ENCODE results near the gene ITPA.

Gene ITPA

GRCh38 chr20:3209257-3209945 is at the start of gene ITPA:
TSS of gene ITPA (plus strand) at chr20:3209498. CDS start at chr20:3209552, 54 bp downstream.
- DNase-seq (ENCODE audit: low spot score), result peak; percentile 52

- no peak for DNase-seq (ENCODE audit: low spot score)
Observed at GRCh38 chr20:3160418-3160817, 48.9 kb upstream of the ITPA start.

- DNase-seq (ENCODE audit: low spot score), result no peak
Observed at GRCh38 chr20:3161316-3162079, 47.8 kb upstream of the ITPA start.

DNA sequence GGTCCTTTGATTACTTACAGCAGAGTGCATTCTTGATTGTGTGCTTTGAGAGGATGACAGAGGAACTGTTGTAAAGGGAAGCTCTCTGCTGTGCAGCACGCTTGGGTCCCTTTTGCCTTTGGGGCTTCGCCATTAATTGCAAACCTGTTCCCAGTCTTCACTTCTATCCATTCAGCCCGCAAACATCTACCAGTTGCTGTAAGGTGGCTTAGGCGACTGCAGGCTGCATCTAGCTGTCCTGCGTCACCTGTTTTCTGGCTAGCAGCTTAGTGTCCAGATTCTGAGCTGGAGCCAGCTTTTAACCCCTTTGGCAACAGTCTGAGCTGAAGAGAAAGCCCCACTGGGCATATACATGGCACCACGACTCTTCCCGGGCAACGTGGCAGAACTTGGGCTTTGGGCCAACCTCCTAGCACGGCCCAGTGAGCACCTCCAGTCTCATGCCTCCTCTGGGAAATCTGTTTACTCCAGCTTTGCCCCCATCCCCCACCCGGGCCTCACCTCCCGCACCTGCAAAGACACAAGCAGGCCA is 47.2 kb upstream of the ITPA start:
- DNase-seq (ENCODE audit: low spot score), result no peak

DNA sequence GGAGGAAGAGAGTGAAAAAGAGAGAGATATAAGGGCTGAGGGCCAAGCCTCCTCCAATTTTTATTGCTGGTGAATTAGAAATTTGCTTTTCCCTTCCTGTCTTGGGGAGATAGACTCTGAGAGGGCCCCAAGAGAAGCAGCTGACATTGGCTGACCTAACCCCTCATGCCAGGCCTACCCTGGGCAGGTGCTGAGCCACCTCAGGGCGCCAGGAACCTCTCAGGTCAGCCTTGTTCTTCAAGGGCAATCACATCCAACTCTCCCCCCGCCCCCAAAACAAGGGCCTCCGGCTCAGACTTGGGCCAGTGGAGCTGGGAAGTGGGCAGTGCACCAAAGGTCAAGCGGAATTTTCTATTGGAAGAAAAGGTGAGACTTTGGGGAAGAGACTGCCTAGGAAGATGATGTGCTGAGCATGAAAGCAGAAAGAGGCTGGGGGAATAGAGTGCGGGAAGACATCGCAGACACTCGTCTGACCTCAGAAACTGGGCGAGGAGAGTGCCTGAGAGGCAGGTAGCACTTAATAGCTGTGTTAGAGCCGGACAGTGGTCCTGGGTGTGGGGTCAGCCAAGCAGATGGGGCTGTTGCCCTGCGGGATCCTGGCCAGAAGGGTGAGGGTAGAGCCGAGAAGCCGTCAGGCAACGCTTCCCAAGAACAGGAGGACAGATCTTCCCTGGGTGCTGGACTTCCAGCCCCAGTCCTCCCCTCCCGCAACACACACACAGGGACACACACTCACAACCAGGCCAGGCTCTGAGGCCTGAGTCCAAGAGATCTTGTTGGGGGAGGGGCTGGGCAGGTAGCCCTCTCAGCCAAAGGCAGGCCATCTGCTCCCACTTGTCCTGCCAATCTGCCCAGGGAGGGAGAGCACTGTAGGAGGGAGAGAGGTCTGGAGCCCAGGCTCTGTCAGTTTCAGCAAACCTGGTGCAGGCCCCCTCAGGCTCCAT is 45.9 kb upstream of the ITPA start:
- DNase-seq (ENCODE audit: low spot score), result no peak

- DNase-seq (ENCODE audit: low spot score), result no peak
Observed at GRCh38 chr20:3164043-3164762, 45.1 kb upstream of the ITPA start.

GRCh38 chr20:3164763-3165410 is 44.4 kb upstream of the ITPA start:
- DNase-seq (ENCODE audit: low spot score), result no peak

DNA sequence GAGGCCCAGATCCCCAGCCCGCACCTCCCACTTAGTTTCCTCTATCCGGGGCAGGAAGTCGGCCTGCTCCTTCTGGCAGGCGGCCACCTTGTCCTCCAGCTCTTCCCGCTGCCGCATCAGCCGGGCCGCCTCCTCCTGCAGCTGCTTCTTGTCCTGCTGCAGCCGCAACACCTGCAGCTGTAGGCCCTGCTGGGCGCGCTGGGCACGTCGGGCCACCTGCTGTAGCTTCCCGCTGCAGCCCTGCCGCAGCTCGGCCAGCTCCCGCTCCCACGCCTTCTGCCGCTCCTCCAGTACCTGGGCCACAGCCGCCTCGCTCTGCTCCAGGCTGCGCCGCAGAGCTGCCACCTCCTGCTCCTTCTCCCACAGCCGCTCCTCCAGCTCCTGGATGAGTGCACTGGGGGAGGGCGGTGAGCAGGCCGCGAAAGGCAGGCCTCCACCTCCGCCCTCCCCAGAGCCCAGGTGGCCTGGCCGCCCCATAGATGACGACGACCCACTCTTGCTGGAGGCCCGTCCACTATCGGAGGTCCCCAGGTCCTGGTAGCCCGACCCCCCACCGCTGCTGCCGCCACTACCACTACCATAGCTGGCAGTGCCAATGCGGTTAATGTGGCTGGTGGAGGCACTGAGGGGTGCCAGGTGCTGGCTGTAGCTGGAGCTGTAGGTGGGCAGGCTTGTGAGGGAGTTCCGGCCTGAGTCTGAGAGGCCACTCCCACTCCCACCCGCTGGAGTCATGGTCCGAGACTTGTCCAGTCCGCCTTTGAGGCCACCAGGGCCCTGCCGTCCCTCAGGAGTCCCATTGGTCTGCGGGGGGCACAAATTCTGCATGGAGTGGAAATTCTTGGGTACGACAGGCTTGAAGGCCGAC is 43.6 kb upstream of the ITPA start:
- peak; percentile 63 for DNase-seq (ENCODE audit: low spot score)

- DNase-seq (ENCODE audit: low spot score), result no peak
Observed at GRCh38 chr20:3166338-3166912, 42.9 kb upstream of the ITPA start.

- DNase-seq (ENCODE audit: low spot score), result no peak
Observed at GRCh38 chr20:3166913-3167342, 42.4 kb upstream of the ITPA start.

- no peak for DNase-seq (ENCODE audit: low spot score)
Observed at GRCh38 chr20:3167738-3168078, 41.6 kb upstream of the ITPA start.

GRCh38 chr20:3168079-3168828 is 41.0 kb upstream of the ITPA start:
- no peak for DNase-seq (ENCODE audit: low spot score)

DNA sequence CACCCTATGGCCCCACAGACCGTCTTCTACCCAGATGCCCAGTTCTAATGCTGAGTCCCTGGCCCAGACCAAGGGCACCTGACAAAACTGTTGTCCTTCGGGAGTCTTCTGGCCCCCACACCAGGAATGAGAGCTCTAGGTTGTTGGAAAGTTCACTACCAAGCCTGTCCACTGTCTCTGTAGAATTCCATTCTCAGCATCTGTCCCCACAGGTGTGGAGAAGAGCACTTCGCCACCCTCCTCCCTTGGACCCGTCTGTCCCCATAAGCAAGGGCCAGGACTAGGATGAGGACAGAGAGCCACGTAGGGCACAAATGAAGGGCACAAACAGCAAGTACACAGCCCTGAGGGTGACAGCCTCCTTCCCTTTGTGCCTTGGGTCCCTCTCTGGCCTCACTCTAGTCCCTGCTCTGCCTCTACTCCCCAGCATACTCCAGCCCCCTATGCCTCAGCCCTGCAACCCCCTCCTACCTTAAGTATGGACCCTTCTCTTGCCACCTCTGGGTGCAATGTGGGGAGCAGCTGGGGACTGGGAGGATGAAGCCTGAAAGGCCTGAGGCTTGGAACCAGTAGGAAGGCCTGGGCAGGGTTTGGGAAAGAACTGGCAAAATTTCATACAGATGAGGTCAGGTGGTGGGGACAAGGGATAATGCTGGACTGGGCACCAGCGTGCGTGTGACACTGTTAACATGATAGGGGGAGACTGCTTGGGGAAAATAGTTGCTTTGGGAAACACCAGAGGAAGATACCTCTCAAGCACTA is 40.3 kb upstream of the ITPA start:
- DNase-seq (ENCODE audit: low spot score), result no peak

- DNase-seq (ENCODE audit: low spot score), result no peak
Observed at GRCh38 chr20:3171391-3172125, 37.7 kb upstream of the ITPA start.

DNA sequence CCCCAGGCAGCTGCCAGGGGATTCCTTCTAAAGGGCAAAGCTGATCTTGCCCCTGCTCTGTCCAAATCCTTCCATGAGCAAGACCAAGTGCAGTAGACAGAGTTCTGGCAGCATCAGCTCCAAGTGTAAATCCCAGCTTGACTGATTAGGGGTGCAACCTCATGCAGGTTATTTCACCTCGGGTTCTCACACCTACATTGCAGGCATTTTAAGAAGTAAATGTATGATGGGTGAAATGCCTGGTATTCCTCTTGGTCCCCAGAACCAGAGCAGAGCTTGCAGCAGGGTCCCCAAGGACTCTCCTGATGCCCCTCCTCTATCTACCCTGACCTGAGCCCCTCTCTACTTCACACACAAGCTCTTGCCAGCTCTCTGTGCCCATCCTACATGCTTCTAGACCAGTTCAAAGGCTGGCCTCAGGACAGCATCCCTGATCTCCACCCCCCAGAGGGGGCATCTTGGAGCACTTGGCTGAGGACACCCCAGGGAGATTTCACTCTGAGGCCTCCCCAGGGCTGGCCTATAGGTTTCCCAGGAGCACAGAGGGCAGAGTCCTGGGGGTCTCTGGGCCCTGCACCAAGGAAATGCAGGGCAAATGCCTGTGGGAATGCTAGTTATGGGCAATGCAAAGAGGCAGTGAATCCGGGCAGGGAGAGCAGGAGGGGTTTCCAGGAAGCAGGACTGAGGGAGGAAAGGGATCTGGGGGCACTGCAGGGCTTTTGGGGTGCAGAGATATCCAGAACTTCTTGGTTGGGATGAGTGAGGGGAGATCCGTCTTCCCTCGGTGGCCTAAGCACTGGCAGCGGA is 37.0 kb upstream of the ITPA start:
- no peak for DNase-seq (ENCODE audit: low spot score)

- peak; percentile 64 for DNase-seq (ENCODE audit: low spot score)
Observed at GRCh38 chr20:3172933-3173609, 36.2 kb upstream of the ITPA start, which contains the start of gene LZTS3. TSS of gene LZTS3 (minus strand) at chr20:3173549. CDS start at chr20:3167163, 6,386 bp downstream.

Measured in putamen (tissue), 1 donor.